ENCODE measurements around the gene CST5.
"Not testable (repeated sequence)": the region's sequence is repeated elsewhere in the genome, so short reads cannot be mapped to it uniquely, and the experiment has no call there.

The CST5 gene

GRCh38 chr20:23835716-23836115 is 43.8 kb downstream of the CST5 start:
- FAIRE-seq: no peak
- DNase-seq (ENCODE audit: insufficient read length, low spot score): no peak
- no peak for TF ChIP-seq CTCF (IDR thresholded peaks at IDR 0.05; ENCODE audit: insufficient read depth, missing control alignments)

GRCh38 chr20:23832775-23833513 is 46.6 kb downstream of the CST5 start:
- FAIRE-seq: no peak
- TF ChIP-seq CTCF (IDR thresholded peaks at IDR 0.05; ENCODE audit: insufficient read depth, missing control alignments): no peak
- DNase-seq (ENCODE audit: insufficient read length, low spot score): no peak

- DNase-seq (ENCODE audit: insufficient read length, low spot score); FAIRE-seq: not testable (repeated sequence)
Observed at GRCh38 chr20:23831961-23832360, 47.6 kb downstream of the CST5 start.

GRCh38 chr20:23826541-23827021 is 53.0 kb downstream of the CST5 start, which contains the start of gene CST2:
TSS of gene CST2 (minus strand) at chr20:23826729. CDS start at chr20:23826660, 69 bp downstream.
- TF ChIP-seq CTCF (IDR thresholded peaks at IDR 0.05; ENCODE audit: insufficient read depth, missing control alignments): no peak
- FAIRE-seq (no peak), DNase-seq (ENCODE audit: insufficient read length, low spot score) (no peak)

Data from D721Med (cell line).